Inflammatory macrophage (primary cell): ENCODE measurements around the gene FMO2.

Experiments
- DNase-seq, 2 donors: peaks; one replicate each; pipeline ENCODE4 v3.0.0-alpha.2; 2020 to 2022
- total RNA-seq, 18 experiments: gene quantifications; one replicate each; lab custom pipeline; 2026; ENCODE audit warnings: mixed read lengths in 6 of 18, inconsistent platforms in 2 of 18; lab: John Stamatoyannopoulos, UW

FMO2 gene
- total RNA-seq: 0 to 0.13 (median 0) reads per million in 18 experiments

DNA sequence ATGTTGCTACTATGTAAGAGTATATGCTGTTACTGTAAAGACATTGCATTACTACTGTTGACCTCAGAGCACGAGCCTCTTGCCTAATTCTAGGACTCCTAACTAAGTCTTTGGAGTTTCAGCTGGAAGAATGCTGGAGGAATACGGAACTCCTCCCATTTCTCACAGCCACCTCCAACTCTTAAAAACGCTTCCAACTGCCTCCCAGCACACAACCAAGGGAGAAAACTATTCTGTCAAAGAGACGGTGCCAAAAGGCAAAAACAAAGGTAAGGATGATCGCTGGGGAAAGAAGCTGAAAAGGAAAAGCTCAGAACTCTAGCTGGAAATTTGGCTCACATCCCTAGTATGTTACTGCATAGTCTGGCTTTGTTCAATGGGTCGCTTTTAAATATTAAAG is at the start of gene FMO2:
TSS of gene FMO2 (plus strand) at position 210 of the 400 bp plus-strand sequence. CDS start 414 bp downstream, outside the sequence.
- DNase-seq: no peak

GRCh38 chr1:171137580-171137979 is 47.5 kb upstream of the FMO2 start:
- no peak for DNase-seq

DNA sequence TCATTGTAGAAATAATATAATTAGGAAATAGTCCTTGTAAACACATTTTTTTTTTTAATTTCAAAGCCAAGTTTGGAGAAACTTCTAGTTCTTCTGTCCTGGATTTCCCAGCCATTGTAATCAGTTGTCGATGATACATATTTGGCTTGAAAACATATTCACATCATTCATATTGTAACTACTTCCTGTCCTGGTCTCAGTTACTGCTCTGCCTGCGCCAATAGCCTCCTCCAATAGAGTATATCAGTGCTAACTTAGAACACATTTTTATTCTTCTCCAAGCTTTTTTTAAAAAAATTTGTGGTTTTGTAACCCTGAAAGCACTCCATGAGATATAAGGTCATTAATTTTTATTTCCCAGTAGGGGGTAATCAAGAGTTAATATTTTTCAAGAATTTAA is 46.1 kb upstream of the FMO2 start:
- no peak for DNase-seq

GRCh38 chr1:171139890-171140289 is 45.2 kb upstream of the FMO2 start:
- DNase-seq: no peak

DNA sequence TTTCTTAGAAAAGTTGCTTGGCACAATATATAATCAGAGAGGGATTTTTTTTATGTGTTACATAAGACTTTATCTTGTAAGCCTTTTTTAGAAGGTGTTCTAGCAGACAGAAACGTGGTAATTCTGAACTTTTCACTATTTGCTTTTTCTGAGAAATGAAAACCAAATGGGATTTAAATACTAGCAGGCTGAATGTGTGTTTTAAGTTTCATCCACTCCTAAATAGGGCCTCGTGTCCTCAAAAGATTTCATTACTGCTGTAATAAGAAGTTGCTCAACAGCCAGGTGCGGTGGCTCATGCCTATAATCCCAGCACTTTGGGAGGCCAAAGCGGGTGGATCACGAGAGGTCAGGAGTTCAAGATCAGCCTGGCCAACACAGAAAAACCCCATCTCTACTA is 44.7 kb upstream of the FMO2 start:
- no peak for DNase-seq

GRCh38 chr1:171140956-171141687 is 44.0 kb upstream of the FMO2 start:
- DNase-seq: no peak

DNA sequence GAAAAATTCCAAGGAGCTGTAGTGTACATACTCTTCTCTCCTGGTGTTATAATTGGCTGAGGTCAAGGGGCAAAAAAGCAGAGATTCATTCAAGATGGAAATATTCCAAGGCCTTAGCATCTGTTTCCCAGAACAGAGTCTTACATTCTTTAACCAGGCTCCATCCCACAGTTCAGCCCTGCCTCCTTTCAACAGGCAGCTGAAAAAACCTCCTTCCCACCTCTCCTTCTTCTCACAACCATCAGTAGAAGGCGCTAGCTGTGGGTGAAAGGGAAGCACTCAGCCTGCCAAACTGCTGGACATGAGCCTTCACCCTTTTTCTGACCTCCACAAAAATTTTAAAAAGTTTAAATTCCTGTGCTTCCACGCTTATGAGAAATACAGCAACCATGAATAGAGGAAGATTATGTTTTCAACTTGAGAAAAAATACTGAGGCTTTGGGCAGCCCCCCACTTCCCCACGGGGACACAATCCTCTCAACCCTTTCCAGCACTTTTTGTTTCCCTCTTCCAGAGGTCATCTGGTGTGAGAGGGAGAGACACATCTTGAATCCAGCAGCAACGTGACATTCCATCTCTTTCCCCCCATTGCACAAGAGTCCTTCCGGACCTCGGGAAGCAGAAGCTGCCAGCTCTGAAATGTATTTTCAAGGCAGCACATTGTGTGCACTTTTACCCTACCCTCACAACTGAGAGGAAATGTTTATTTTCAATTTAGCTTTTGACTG is 43.2 kb upstream of the FMO2 start:
- DNase-seq: no peak

- DNase-seq: no peak
Observed at GRCh38 chr1:171142416-171143385, 42.4 kb upstream of the FMO2 start.

- DNase-seq: no peak
Observed at GRCh38 chr1:171150156-171150555, 34.9 kb upstream of the FMO2 start.

- DNase-seq: no peak
Observed at GRCh38 chr1:171152549-171152948, 32.6 kb upstream of the FMO2 start.

- DNase-seq: no peak
Observed at GRCh38 chr1:171155484-171155883, 29.6 kb upstream of the FMO2 start.

DNA sequence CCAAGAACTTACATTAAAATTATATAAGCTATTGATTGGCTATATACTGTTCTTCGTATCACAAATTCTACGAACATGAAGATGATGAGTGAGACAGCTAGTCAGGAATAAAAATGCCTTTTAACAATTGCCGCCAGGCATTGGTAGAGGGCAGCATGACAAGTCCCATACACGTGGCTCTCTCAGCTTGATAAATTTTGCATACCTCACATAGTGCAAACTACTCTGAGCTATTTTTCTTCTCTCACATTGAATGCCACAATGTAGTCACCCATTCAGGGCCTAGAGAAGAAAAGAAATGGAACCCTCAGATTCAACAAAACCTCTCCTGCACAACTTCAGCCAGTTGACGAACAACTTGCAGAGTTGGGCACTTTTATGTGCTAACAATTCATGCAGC is 27.0 kb upstream of the FMO2 start:
- no peak for DNase-seq

DNA sequence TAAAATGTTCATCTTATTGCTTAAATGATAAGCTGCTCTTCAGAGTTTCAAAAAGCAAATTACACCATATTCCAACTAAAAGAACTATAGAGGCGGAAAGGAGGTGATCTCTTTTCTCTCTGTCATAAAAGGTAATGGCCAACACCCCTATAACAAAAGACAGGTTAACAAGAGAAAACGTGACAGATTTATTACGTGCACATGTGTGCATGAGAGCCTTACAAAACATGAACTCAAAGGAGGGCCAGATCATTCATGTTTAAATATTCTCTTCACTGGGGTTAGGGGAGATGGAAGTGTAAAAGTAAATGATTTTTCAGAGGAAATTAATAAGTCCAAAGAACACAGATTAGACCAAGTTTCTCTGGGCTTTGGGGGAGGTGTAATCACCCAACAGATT is 26.5 kb upstream of the FMO2 start:
- no peak for DNase-seq

GRCh38 chr1:171159148-171159547 is 26.0 kb upstream of the FMO2 start:
- DNase-seq: no peak

DNA sequence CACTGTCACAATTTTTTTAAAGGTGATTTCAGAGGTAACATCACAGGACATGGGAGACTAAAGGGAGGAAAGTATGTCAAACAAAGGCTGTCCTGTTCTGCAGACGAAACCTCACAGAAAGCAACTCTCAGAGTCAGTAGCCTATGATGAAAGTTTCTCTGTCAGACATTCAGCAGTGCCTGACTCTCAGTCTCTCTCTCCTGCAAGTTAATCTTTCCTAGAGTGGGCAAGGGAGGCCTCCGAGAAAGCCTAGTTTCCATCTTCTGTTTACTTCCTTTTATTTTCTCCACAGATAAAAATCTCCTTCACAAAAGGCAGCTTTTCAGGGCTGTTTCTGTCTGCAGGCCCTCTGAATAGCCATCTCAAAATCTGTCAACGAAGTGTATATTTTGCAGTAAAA is 24.9 kb upstream of the FMO2 start:
- DNase-seq: no peak

- no peak for DNase-seq
Observed at GRCh38 chr1:171160639-171161354, 24.3 kb upstream of the FMO2 start.

DNA sequence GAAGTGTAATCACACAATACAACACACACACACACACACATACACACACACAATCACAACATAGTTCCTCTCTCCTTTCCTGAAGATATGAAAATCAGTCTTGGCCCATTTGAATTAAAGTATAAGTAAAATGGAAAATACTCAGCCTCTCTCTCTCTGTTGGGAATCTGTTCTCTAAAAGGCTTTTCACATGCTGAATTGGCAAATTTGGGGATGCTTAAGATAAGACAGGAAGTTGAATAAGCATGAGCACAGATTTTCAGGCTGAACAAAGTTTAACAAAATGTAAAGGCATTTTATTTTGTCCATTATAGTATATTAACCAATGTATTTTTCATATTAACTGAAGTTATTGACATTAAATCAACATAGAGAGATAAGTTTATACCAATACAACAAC is 23.7 kb upstream of the FMO2 start:
- no peak for DNase-seq

GRCh38 chr1:171166361-171166760 is 18.7 kb upstream of the FMO2 start:
- no peak for DNase-seq

DNA sequence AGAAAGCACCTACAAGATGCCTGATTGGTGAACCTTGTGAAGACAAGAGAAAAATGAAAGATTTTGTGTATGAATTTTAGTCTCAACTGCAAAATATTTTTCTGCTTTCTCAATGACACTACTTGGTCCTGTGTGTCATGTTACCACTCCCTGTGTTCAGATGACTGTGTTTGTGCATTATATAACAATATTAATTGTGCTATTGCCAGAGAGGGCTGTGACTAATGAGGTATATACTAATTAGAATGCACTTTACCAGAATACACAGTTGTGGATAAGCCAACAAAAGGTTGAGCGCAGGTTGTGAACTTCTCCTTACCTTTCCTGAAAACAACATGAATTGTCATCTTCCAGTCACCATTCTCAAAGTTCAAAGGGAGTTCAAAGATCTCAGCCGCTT is 17.3 kb upstream of the FMO2 start:
- DNase-seq: no peak

GRCh38 chr1:171172471-171172870 is 12.6 kb upstream of the FMO2 start:
- no peak for DNase-seq

DNA sequence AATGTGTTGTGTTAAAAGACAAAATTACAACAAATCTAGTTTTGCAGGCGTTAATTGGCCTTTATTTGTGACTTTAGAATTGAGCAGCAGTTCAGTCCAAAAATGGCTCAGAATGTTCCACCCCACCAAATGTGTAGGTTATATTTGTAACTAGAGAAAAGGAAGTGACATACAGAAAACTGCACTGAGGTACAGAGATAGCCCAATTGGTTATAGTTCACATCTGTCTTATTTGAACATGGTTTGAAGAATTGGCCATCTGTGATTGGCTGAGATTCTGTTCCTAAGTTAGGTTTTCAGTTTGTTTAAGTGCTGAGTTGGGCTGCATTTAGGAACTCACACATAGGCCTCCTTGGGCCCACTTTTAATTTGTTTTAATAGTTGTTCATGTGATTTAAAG is 12.0 kb upstream of the FMO2 start:
- no peak for DNase-seq

- no peak for DNase-seq
Observed at GRCh38 chr1:171174560-171175294, 10.4 kb upstream of the FMO2 start.
